GM19023 (cell line): ENCODE results near the gene LILRB3.
"Not testable (repeated sequence)": the region's sequence is repeated elsewhere in the genome, so short reads cannot be mapped to it uniquely, and the experiment has no call there.

Source experiments
- ATAC-seq: cut with Tn5 transposase; IDR thresholded peaks from one replicate; pipeline ENCODE4 v1.9.1; 2021; ENCODE audit warnings: mild to moderate bottlenecking, moderate library complexity; ENCODE audit not compliant: unreplicated experiment

Gene LILRB3

DNA sequence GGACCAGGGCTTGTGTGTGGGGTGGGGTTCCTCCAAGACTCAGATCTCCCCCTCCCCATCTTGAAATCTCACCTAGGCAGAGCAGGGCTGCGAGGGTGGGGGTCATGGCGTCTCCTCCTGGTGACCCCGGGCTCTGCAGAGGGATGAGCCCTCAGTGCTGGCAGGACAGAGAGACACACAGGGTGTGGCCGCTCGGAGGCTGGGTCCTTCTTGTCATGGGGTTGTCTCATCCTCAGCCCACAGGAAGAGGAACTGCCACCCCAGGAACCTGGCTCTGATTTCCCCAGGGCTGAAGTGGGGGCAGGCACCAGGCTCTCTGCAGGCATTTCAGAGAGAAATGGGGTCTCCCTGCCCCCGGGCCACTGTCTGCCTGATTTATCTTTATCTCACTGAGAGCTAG, 19.8 kb upstream of the LILRB3 start, which contains the start of gene LILRA6:
LILRA6 (minus strand) TSS at position 145 of the 400 bp plus-strand sequence.
- ATAC-seq, result not testable (repeated sequence)

DNA sequence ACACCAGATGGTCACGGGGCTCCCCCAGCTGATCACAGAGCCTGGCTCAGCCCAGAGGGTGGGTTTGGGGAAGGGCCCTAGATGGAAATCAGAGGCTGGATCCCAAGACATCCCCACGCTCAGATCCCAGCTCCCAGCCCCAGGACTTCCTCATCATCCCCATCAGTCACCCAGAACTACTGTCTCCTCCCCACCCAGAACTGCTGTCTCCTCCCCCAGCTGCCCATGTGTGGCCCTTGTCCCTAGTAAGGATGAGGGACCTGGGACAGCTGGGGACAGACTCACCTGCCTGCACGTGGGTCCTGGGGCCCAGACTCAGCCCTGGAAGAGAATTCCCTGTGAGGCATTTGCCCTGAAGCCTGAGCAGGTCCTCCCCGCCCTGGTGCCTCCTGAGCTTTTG, 19.4 kb upstream of the LILRB3 start:
- not testable (repeated sequence) for ATAC-seq

DNA sequence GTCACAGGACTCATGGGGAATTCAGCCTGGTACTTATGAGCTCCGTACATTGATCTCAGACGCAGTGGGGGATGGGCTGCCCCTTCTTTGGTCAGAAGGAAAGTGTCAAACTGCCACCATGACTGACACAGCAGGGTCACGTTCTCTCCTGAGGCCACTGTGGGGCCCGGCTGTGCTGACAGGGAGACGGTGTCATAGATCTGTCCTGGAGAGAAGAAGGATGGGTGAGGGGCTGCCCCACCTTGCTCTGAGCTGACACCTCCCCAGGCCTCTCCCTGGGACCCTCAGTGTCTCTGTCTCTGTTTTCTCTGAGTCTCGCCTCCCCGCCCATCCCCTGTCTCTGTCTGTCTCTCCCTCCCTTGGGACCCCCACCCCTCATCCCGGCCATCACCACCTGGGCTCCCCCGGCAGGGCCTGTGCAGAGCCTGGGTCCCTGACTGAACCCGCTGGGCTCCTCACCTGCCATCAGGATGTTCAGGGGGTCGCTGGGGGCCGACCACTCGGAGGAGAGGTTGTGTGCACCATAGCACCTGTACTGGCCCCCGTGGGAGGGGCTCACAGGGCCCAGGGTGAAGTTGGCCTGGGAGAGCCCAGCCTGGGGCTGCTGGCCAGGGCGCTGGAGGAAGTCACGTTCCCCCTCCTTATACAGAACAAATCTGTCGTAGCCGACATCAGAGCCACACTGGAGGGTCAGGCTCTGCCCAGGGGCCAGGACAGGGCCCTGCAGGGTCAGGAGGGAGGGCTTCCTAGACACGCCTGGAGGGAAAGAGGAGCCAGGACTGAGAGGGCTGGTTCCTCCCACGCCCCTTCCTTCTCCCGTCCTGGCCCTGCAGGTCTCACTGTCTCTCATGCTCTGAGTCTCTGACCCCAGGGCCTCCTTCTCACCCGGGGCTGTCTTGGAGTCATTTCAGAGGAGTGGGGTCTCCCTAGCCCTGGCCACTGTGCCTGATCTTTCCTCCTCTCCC, 17.8 kb upstream of the LILRB3 start:
- not testable (repeated sequence) for ATAC-seq

DNA sequence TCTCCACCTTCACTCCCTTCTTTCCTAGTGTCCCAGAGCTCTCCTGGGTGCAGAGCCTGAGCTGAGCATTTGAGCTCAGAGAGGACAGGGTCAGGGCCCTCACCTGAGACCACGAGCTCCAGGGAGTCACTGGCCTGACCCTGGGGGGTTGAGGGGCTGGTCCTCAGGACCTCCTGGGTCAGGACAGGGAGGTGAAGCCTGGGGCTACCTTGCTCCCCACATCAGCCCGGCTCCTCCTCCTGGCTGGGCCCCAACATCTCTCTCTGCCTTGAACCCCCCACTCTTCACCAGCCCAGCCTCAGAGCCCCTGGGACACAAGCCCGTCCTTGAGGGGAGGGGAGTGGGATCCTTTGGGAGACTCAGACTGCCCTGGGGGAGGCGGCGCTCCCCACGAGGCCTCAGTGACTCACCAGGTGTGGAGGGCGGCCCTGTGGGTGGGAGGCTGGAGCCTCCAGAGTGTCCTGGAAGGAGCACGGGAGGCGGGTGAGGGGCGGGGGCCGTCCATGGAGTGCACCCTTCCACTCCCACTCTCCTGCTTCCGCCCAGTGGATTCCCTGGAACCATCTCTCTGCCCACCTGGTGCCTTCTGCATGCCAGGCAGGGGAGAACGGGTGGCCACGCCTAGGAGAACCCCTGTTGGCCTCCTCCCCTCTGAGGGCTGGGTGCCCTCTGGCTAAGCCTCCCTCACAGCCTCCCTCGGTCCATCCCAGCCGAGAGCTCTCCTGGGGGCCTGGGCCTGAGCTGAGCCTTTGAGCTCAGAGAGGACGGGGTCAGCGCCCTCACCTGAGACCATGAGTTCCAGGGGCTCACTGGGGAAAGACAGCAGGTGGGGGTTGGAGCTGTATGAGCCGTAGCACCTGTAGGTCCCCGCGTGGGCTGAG, 16.9 kb upstream of the LILRB3 start:
- ATAC-seq, result not testable (repeated sequence)

DNA sequence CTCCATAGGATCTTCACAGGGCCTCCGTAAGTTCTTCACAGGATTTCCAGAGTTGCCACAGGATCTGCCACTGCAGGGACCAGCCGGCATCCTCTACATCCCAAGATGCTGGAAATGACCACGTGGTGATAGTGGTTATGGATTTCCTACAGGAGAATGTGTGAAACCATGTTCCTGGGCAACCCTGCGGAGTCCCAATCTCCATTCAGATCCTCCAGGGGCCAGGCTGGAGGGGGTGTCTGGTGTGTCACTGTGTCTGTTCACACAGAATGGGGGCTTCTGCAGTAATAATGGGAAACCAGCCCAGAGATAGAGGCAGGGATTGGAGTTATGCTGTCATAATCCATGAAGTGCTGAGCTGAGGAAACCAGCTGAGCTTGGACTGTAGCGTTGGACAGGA, 11.1 kb upstream of the LILRB3 start:
- no peak for ATAC-seq

DNA sequence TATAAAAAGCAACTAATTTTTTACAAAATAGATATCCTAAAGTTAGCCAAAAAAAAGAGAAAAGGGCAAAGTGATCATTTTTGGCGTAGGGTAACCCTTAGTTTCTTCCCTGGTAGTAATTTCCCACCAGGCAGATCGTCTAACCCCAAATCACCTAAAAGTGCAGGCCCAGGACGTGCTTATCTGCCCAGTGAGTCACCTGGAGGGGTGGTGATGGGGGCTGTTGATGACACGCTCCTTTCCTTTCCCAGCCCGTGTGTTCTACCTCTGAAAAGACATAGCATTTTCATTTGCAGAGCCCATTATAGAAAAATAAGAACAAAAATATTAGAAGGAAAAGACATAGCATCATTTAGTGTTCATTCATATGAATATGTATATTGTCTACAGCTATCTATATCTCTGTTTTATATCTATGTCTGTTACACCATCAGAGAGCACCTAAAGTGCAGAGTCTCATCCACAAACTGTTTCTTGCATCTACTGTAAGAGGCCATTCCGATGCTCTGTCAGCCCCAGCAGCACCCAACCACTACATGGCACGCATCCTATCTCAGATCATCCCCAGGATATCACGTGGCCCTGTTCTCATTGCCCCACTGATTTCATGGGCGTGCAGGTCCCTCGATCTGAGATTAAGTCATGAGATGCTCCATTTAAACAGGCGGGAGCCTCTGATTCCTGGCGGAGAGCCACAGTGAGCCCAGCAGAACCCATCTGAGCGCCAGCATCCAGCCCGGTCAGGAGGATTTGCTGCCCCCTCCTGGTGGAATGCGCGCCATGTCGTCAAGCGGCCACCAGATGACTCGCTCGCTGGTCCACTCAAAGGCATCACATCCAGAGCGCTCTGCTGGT, 8.5 kb upstream of the LILRB3 start:
- ATAC-seq, result no peak

DNA sequence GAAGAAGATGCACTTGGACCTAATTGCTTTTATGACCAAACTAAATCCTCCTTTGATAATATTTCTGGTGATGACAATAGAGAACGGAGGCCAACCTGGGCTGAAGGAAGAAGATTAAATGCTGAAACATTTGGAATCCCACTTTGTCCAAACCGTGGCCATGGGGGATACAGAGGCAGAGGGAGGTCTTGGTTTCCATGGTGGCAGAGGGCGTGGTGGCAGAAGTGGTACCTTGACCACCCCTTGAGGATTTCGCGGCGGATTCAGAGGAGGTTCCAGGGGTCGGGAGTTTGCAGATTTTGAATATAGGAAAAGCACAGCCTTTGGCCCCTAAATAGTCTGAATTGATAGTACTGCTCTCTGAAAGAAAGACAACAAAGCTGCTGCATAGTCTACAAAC, 7.2 kb upstream of the LILRB3 start:
- ATAC-seq, result no peak

DNA sequence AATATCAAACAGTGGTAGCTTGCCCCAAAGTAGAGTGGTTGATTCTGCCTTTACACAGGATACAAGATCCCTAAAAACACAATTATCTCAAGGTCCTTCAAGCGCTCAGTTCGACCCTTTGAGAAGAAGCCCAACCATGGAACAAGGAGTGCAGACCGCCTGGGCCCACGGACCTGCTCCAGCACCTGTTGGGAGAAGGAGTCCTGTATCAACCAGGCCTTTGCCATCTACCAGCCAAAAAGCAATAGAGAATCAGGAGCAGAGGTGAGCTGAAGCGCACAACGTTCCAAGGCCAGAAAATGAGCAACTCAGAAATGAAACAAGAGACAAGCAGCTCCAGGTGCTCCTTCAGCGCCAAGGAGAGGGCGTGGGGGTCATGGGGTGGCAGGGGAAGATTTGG, 6.3 kb upstream of the LILRB3 start:
- ATAC-seq, result no peak

GRCh38 chr19:54224619-54225018, 1.8 kb upstream of the LILRB3 start:
- ATAC-seq, result not testable (repeated sequence)

DNA sequence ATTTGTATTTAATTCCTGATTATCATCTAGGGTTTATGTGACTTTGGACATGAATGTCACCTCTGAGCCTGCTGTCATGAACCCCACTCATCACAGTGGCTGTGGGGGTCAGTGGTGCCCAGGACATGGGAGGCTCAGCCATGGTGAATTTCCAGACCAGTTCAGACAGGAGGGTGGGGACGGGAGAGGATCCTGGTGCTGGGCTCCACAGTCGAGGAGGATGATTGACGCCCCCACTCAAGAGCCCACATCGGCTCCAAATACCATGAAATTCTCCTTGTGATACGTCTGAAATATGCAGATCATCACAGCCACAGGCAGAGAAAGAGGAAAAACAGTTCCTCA, 1.1 kb upstream of the LILRB3 start:
- ATAC-seq, result not testable (repeated sequence)

- not testable (repeated sequence) for ATAC-seq
Observed at GRCh38 chr19:54223277-54223936, 600 bp upstream of the LILRB3 start.

- ATAC-seq, result not testable (repeated sequence)
Observed at GRCh38 chr19:54221947-54222346, 860 bp downstream of the LILRB3 start.

- not testable (repeated sequence) for ATAC-seq
Observed at GRCh38 chr19:54219702-54220101, 3.1 kb downstream of the LILRB3 start.

DNA sequence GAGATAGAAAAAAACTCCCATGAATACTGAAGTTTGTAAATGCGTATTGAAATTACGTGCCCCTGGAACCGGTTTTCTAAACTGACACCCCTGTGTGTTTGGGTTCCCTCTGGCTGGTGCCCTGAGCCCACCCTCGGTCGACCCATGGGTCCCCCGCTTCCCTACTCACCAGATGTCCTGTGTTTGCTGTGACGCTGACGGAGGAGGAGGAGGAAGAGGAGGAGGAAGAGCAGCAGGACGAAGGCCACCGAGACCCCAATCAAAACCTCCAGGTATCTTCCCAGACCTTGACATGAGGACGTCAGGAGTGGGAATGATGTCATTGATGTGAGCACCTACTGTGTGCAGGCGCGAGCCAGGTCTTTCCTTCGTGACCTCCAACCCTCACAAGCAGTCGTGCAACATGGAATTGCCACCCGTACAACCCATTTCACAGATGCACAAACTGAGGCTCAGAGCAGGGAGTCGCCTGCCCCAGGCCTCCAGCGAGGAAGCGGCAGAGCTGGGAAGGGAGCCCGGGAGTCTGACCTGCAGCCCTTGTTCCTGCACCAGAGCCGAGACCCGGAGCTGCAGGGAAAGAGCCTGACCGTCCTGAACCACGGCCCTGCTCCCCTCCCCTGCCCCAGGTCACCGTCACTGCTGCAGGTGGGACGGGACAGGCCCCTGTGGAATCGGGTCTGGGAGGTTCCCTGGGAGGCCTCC, 3.7 kb downstream of the LILRB3 start:
- no peak for ATAC-seq

DNA sequence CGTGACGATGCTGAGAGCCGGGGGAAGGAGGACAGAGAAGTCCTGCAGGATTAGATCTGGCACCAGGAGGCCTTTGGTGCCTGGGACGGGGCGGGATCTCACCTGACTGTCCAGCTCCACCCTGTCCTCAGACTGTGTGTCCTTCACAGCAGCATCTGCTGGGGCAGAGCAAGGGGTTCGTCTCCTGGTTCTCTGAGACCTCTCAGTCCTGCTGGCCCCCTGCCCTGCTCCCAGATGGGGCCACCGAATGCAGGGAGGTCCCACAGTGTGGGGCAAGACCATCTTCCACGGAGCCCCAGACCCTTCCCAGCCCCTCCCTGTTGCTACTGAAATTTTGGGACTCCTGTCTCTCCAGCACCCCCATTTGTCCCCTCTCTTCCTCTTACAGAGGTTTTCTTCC, 4.5 kb downstream of the LILRB3 start:
- ATAC-seq, result no peak

DNA sequence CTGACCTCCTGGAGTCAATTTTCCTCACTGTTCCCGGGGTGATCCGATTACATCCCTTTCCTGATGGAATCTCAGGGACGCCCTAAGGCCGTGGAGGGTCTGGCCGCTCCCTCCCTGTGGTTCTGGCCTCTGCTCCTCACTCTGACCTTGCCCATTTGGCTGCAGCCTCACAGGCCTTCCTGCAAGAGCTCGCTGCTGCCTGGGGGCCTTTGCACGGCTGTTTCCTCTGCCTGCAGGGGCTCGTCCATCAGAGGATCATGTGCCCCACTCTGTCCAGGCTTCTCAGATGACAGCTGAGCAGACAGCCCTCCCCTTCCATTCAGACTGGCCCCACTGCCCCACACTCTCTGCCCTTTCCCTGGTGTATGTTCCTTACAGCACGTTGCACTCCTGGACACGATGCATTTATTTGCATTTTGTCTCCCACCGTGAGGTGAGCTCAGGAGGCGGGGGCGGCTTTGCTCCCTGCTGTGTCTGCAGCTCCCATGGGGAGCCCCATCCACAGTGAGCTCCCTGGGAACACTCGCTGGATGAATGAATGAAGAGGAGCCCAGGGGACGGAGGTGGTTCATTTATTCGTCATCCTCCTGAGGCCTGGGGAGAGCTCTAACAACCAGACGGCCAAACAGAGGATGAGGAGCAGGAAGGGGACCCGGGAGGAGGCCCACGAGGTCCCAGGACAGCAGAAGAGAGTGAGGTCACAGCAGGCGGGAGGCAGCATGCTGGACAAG, 5.1 kb downstream of the LILRB3 start:
- not testable (repeated sequence) for ATAC-seq

- ATAC-seq, result no peak
Observed at GRCh38 chr19:54216869-54217268, 5.9 kb downstream of the LILRB3 start.

DNA sequence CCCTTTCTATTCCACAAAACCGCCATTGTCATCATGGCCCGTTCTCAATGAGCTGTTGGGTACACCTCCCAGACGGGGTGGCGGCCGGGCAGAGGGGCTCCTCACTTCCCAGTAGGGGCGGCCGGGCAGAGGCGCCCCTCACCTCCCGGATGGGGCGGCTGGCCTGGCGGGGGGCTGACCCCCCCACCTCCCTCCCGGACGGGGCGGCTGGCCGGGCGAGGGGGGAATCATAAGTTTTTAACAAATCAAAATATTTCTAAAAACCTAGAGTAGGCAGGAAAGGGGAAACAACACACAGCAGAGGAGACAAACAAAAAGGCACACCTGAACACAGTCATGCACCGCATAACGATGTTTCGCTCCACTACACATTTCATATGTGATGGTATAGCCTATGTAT, 8.1 kb downstream of the LILRB3 start:
- not testable (repeated sequence) for ATAC-seq

DNA sequence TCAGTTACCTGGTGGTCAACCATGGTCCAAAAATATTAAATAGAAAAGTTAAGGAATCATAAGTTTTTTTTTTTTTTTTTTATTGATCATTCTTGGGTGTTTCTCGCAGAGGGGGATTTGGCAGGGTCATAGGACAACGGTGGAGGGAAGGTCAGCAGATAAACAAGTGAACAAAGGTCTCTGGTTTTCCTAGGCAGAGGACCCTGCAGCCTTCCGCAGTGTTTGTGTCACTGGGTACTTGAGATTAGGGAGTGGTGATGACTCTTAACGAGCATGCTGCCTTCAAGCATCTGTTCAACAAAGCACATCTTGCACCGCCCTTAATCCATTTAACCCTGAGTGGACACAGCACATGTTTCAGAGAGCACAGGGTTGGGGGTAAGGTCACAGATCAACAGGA, 8.6 kb downstream of the LILRB3 start:
- ATAC-seq, result not testable (repeated sequence)
